ENCODE data around the gene TEX35. TPM values are rescaled to one million over a fixed set of nuclear protein-coding genes. Genes with fewer than 3 reads are reported as not detected.
"Not testable (repeated sequence)": the region's sequence is repeated elsewhere in the genome, so short reads cannot be mapped to it uniquely, and the experiment has no call there.

Gene TEX35
- total RNA-seq, 1 experiment from 2014 or later = not detected

DNA sequence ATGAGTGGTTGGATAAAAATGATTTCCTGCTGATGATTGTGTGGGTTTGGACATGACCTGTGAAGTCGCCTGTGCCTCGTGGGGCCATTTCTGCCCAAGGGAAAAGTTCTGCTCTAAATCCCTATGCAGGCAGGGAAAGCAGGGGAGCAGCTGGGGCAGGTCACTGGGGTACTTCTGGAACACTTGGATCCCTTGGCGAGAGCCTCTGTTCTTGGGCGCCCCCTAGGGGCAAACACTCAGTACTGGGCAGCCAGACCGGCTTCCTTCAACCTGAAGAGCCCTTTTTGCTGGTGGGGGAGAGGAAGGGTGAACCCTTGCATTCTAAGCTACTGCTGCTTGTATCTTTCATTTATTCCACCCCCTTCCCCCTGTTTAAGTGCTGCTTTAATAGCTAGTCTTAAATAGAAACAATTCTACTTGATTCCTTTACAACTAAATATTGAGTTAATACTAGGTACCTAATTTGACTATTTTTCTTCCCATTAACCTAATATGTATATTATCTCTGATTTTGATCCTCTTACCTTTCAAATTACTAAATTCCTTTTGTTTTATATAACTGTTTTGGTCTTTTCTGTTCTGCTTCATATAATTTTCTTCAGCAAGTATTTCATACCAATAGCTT, 11.1 kb upstream of the TEX35 start:
- H3K9me2 ChIP-seq (replicated peaks; ENCODE audit: low read length) = no peaks in the 10 kb centered on the region
- no peak overlapping the region for H3K9ac ChIP-seq (ENCODE audit: low read length)
- TF ChIP-seq EZH2 (IDR thresholded peaks at IDR 0.05; ENCODE audit: low read length, unreplicated experiment) = no peak
- TF ChIP-seq, protein P1, sequence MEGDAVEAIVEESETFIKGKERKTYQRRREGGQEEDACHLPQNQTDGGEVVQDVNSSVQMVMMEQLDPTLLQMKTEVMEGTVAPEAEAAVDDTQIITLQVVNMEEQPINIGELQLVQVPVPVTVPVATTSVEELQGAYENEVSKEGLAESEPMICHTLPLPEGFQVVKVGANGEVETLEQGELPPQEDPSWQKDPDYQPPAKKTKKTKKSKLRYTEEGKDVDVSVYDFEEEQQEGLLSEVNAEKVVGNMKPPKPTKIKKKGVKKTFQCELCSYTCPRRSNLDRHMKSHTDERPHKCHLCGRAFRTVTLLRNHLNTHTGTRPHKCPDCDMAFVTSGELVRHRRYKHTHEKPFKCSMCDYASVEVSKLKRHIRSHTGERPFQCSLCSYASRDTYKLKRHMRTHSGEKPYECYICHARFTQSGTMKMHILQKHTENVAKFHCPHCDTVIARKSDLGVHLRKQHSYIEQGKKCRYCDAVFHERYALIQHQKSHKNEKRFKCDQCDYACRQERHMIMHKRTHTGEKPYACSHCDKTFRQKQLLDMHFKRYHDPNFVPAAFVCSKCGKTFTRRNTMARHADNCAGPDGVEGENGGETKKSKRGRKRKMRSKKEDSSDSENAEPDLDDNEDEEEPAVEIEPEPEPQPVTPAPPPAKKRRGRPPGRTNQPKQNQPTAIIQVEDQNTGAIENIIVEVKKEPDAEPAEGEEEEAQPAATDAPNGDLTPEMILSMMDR (conservative IDR thresholded peaks at IDR 0.05; ENCODE audit: low read depth, low read length) = peak; percentile 80
- no peak for TF ChIP-seq EZH2phosphoT487 (IDR thresholded peaks at IDR 0.05; ENCODE audit: borderline replicate concordance, low read length)
- no TSS peak for BruUV-seq (replicated peaks)
- H3K27ac ChIP-seq (ENCODE audit: low read length) = no peak overlapping the region
- no peak overlapping the region for H3K4me3 ChIP-seq (ENCODE audit: low read length)
- no peaks in the 10 kb centered on the region for H3K79me2 ChIP-seq (ENCODE audit: low read length)
- no peaks in the 10 kb centered on the region for H3K27me3 ChIP-seq (ENCODE audit: low read length)
- intact Hi-C loops (cut with micrococcal nuclease) = loop anchor here (5.0 kb wide), 1 partner anchor 190 kb away; no protein-coding TSS in a partner anchor
- no peaks in the 10 kb centered on the region for H3K36me3 ChIP-seq (ENCODE audit: low read depth, low read length)
- H3K4me1 ChIP-seq (ENCODE audit: insufficient read depth, low read length) = no peaks in the 10 kb centered on the region
- ATAC-seq = peak; percentile 88
- no peak overlapping the region for H2AFZ ChIP-seq (ENCODE audit: low read length)
- 0 out of 2 replicates have a peak overlapping the region, but pooled peaks have one; percentile 1 for H3K4me2 ChIP-seq (ENCODE audit: low read length)
- H4K20me1 ChIP-seq (ENCODE audit: low read length) = no peaks in the 10 kb centered on the region
- DNase-seq = peak; percentile 71
- POLR2A ChIA-PET (ENCODE audit: unreplicated experiment) = no interaction called here
- CTCF ChIA-PET = interaction anchor here (0.6 to 1.6 kb wide), 3 partner anchors 15 to 202 kb away, joined by 3 read pairs; no protein-coding TSS in a partner anchor
- no peaks in the 10 kb centered on the region for H3K9me3 ChIP-seq (ENCODE audit: low read length)
- H3F3A ChIP-seq (ENCODE audit: low read length, unreplicated experiment) = no peaks in the 10 kb centered on the region

DNA sequence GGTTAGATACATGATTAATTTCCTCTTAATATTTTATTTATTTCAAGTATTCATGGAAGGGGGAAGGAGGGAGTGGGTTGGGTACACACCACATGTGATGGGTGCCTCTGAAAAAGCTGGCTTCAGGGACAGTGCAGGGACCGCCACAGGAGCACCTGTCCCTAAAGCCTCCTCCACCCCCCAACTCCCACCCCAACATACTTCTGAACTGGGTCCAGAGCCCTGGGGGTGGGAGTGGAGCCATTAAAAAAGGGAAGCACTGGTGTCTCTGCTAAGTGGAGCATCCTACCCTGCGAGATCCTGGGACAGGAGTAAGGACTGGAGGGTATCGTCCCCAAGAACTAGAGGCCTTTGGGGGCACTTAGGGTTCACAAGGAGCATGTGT, 10.6 kb upstream of the TEX35 start:
- no peaks in the 10 kb centered on the region for H3K36me3 ChIP-seq (ENCODE audit: low read depth, low read length)
- TF ChIP-seq EZH2 (IDR thresholded peaks at IDR 0.05; ENCODE audit: low read length, unreplicated experiment) = no peak
- TF ChIP-seq, protein P1 (conservative IDR thresholded peaks at IDR 0.05; ENCODE audit: low read depth, low read length) = no peak
- TF ChIP-seq EZH2phosphoT487 (IDR thresholded peaks at IDR 0.05; ENCODE audit: borderline replicate concordance, low read length) = no peak
- BruUV-seq (replicated peaks) = no TSS peak
- H3K9me2 ChIP-seq (replicated peaks; ENCODE audit: low read length) = no peaks in the 10 kb centered on the region
- ATAC-seq (no peak), DNase-seq (no peak)
- H3K27ac ChIP-seq (ENCODE audit: low read length) = no peak overlapping the region
- H3K4me3 ChIP-seq (ENCODE audit: low read length) = no peak overlapping the region
- no peak overlapping the region for H3K4me2 ChIP-seq (ENCODE audit: low read length)
- no peaks in the 10 kb centered on the region for H3F3A ChIP-seq (ENCODE audit: low read length, unreplicated experiment)
- ChIA-PET CTCF (interaction anchor here (0.6 to 1.6 kb wide), 3 partner anchors 15 to 202 kb away, joined by 3 read pairs; no protein-coding TSS in a partner anchor), POLR2A (ENCODE audit: unreplicated experiment) (no interaction called here)
- no peak overlapping the region for H3K9ac ChIP-seq (ENCODE audit: low read length)
- intact Hi-C loops (cut with micrococcal nuclease) = loop anchor here (5.0 kb wide), 1 partner anchor 190 kb away; no protein-coding TSS in a partner anchor
- H3K9me3 ChIP-seq (ENCODE audit: low read length) = no peaks in the 10 kb centered on the region
- H2AFZ ChIP-seq (ENCODE audit: low read length) = no peak overlapping the region
- no peaks in the 10 kb centered on the region for H4K20me1 ChIP-seq (ENCODE audit: low read length)
- no peaks in the 10 kb centered on the region for H3K79me2 ChIP-seq (ENCODE audit: low read length)
- no peaks in the 10 kb centered on the region for H3K27me3 ChIP-seq (ENCODE audit: low read length)
- no peaks in the 10 kb centered on the region for H3K4me1 ChIP-seq (ENCODE audit: insufficient read depth, low read length)

DNA sequence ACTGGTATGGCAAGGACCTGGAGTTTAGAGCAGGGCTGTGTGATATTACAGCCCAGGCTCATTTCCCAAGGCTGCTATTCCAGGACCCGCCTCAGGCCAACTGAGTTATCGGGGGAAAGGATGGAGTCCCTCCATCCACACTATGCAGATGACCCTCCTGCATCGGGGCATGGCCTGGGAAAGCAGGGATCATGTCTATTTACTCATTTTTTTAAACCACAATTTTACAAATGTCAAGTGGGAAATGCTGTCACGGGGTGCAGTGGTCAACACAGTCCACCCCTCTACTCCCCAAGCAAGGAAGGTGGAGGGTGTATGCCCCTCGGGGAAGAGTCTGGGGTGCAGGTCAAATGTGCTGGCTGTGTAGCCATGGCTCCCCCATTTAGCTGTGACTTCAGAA, 10.1 kb upstream of the TEX35 start:
- no peaks in the 10 kb centered on the region for H3F3A ChIP-seq (ENCODE audit: low read length, unreplicated experiment)
- ATAC-seq (no peak), DNase-seq (no peak)
- H2AFZ ChIP-seq (ENCODE audit: low read length) = no peak overlapping the region
- intact Hi-C loops (cut with micrococcal nuclease) = loop anchor here (5.0 kb wide), 1 partner anchor 191 kb away; no protein-coding TSS in a partner anchor
- TF ChIP-seq, protein P1 (conservative IDR thresholded peaks at IDR 0.05; ENCODE audit: low read depth, low read length) = no peak
- TF ChIP-seq EZH2 (IDR thresholded peaks at IDR 0.05; ENCODE audit: low read length, unreplicated experiment) = no peak
- TF ChIP-seq EZH2phosphoT487 (IDR thresholded peaks at IDR 0.05; ENCODE audit: borderline replicate concordance, low read length) = no peak
- no peaks in the 10 kb centered on the region for H3K27me3 ChIP-seq (ENCODE audit: low read length)
- no peak overlapping the region for H3K4me2 ChIP-seq (ENCODE audit: low read length)
- no peaks in the 10 kb centered on the region for H3K9me2 ChIP-seq (replicated peaks; ENCODE audit: low read length)
- no TSS peak for BruUV-seq (replicated peaks)
- no peaks in the 10 kb centered on the region for H3K36me3 ChIP-seq (ENCODE audit: low read depth, low read length)
- no peak overlapping the region for H3K27ac ChIP-seq (ENCODE audit: low read length)
- no peak overlapping the region for H3K4me3 ChIP-seq (ENCODE audit: low read length)
- H3K79me2 ChIP-seq (ENCODE audit: low read length) = no peaks in the 10 kb centered on the region
- CTCF ChIA-PET = no interaction called here
- POLR2A ChIA-PET (ENCODE audit: unreplicated experiment) = no interaction called here
- H4K20me1 ChIP-seq (ENCODE audit: low read length) = no peaks in the 10 kb centered on the region
- H3K9ac ChIP-seq (ENCODE audit: low read length) = no peak overlapping the region
- no peaks in the 10 kb centered on the region for H3K4me1 ChIP-seq (ENCODE audit: insufficient read depth, low read length)
- no peaks in the 10 kb centered on the region for H3K9me3 ChIP-seq (ENCODE audit: low read length)

DNA sequence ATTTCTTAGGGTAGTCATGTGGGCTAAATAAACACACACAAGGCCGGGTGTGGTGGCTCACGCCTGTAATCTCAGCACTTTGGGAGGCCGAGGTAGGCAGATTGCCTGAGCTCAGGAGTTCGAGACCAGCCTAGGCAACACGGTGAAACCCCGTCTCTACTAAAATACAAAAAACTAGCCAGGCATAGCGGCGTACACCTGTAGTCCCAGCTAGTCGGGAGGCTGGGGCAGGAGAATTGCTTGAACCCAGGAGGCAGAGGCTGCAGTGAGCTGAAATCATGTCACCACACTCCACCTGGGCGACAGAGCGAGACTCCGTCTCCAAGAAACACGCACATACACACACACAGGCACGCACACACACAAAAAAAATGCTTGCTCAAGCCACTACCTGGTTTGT, 9.6 kb upstream of the TEX35 start:
- H2AFZ ChIP-seq (ENCODE audit: low read length); H3K9me2 ChIP-seq (replicated peaks; ENCODE audit: low read length); POLR2A ChIA-PET (ENCODE audit: unreplicated experiment); H3K27me3 ChIP-seq (ENCODE audit: low read length); H3K36me3 ChIP-seq (ENCODE audit: low read depth, low read length); H3K9ac ChIP-seq (ENCODE audit: low read length); H3K4me2 ChIP-seq (ENCODE audit: low read length); H3F3A ChIP-seq (ENCODE audit: low read length, unreplicated experiment); H3K79me2 ChIP-seq (ENCODE audit: low read length); H3K27ac ChIP-seq (ENCODE audit: low read length); H3K4me1 ChIP-seq (ENCODE audit: insufficient read depth, low read length); ATAC-seq; BruUV-seq (replicated peaks); H4K20me1 ChIP-seq (ENCODE audit: low read length); H3K9me3 ChIP-seq (ENCODE audit: low read length); DNase-seq; H3K4me3 ChIP-seq (ENCODE audit: low read length): not testable (repeated sequence)
- CTCF ChIA-PET = interaction anchor here (0.6 kb wide), 1 partner anchor 323 kb away, joined by 11 read pairs; no protein-coding TSS in a partner anchor
- intact Hi-C loops (cut with micrococcal nuclease) = loop anchor here (5.0 kb wide), 1 partner anchor 191 kb away; no protein-coding TSS in a partner anchor

Data from PC-3 (cell line).